GM19463 (cell line): ENCODE results near the gene CLK2.

Source experiments
- ATAC-seq: cut with Tn5 transposase; IDR thresholded peaks from one replicate; pipeline ENCODE4 v1.9.1; 2021; ENCODE audit warnings: mild to moderate bottlenecking, moderate library complexity; ENCODE audit not compliant: unreplicated experiment

CLK2 gene

GRCh38 chr1:155273343-155274245 is at the start of gene CLK2:
Gene CLK2, minus strand, starts transcription at chr1:155273504. Its CDS starts 2,527 bp downstream, at chr1:155270977.
- peak; percentile 85 for ATAC-seq

- no peak for ATAC-seq
Observed at GRCh38 chr1:155322571-155322952, 49.3 kb upstream of the CLK2 start.

- no peak for ATAC-seq
Observed at GRCh38 chr1:155321639-155322503, 48.6 kb upstream of the CLK2 start.

- ATAC-seq: peak; percentile 29
Observed at GRCh38 chr1:155320661-155321617, 47.6 kb upstream of the CLK2 start, which contains the start of gene RUSC1. Gene RUSC1, plus strand, starts transcription at chr1:155320894. Its CDS starts 880 bp downstream, at chr1:155321774.

- ATAC-seq: no peak
Observed at GRCh38 chr1:155320252-155320651, 46.9 kb upstream of the CLK2 start.

GRCh38 chr1:155319536-155319935 is 46.2 kb upstream of the CLK2 start:
- ATAC-seq: no peak

GRCh38 chr1:155318082-155318481 is 44.8 kb upstream of the CLK2 start:
- no peak for ATAC-seq

- no peak for ATAC-seq
Observed at GRCh38 chr1:155316922-155317321, 43.6 kb upstream of the CLK2 start.

- no peak for ATAC-seq
Observed at GRCh38 chr1:155313261-155313660, 40.0 kb upstream of the CLK2 start.

GRCh38 chr1:155309423-155310021 is 36.2 kb upstream of the CLK2 start:
- no peak for ATAC-seq

GRCh38 chr1:155308493-155309422 is 35.5 kb upstream of the CLK2 start, which contains the start of gene FDPS:
Gene FDPS, plus strand, starts transcription at chr1:155308866. Its CDS starts 924 bp downstream, at chr1:155309790.
- peak; percentile 91 for ATAC-seq

GRCh38 chr1:155307247-155307740 is 34.0 kb upstream of the CLK2 start:
- ATAC-seq: no peak

- ATAC-seq: no peak
Observed at GRCh38 chr1:155305881-155306391, 32.6 kb upstream of the CLK2 start.

- no peak for ATAC-seq
Observed at GRCh38 chr1:155304558-155305063, 31.3 kb upstream of the CLK2 start.

- no peak for ATAC-seq
Observed at GRCh38 chr1:155301342-155301841, 28.1 kb upstream of the CLK2 start, which contains the start of gene PKLR. Gene PKLR, minus strand, starts transcription at chr1:155301438. Its CDS starts 43 bp downstream, at chr1:155301395.

- no peak for ATAC-seq
Observed at GRCh38 chr1:155300553-155301329, 27.4 kb upstream of the CLK2 start.

GRCh38 chr1:155300024-155300423 is 26.7 kb upstream of the CLK2 start:
- no peak for ATAC-seq
